Measurements from ENCODE around the gene AGO4. TPM values are rescaled to one million over a fixed set of nuclear protein-coding genes. Genes with fewer than 3 reads are reported as not detected.
A peak's percentile ranks its signal among the peaks of the same experiment; 100 is the strongest.

AGO4 gene
- total and polyA plus RNA-seq, 2 donors (not counting 1 experiment from before 2014, with no cell fraction given): 10.2 to 25.6 TPM

DNA sequence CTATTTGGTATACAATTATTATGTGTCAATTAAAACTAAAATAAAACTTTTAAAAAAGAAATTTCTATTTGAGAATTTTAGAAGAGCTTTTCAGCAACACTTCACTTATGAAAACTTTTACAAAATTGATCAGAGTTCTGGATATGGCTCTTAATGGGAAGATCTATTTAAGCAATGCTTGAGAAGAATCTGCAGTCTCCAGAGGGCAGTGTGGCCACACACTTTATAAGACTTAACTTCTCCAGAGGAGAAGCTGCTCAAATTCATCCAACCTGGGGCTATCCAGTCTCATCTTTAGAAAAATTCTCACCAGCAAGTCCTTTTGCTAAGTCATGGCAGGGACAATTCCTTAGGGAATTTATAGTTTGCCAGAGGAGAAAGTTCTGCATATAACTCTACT, 50.0 kb downstream of the AGO4 start:
- peak; percentile 27 to 44 for DNase-seq (ENCODE audit: low read depth in 2 of 2)
- H3K9ac ChIP-seq (ENCODE audit: insufficient read depth, low read length): no peak overlapping the region
- H3K79me2 ChIP-seq (ENCODE audit: control insufficient read depth, insufficient read depth, low read length): no peaks in the 10 kb centered on the region
- H3K36me3 ChIP-seq (ENCODE audit: control insufficient read depth, insufficient read depth, low read length): peaks cover 3% of the 10 kb centered on the region
- no peaks in the 10 kb centered on the region for H3K4me1 ChIP-seq (ENCODE audit: control insufficient read depth, extremely low read depth, insufficient read depth, low read length)
- H3K27me3 ChIP-seq (ENCODE audit: control insufficient read depth, insufficient read depth, low read length): no peaks in the 10 kb centered on the region
- no peak overlapping the region for H3K27ac ChIP-seq (ENCODE audit: insufficient read depth, low read length)
- no peaks in the 10 kb centered on the region for H3K9me3 ChIP-seq (ENCODE audit: control insufficient read depth, insufficient read depth, low read depth, low read length)
- no peak overlapping the region for H3K4me2 ChIP-seq (ENCODE audit: extremely low read depth, insufficient read depth, low read length)
- no peak overlapping the region for H2AFZ ChIP-seq (ENCODE audit: low read length)
- no peaks in the 10 kb centered on the region for H4K20me1 ChIP-seq (ENCODE audit: control insufficient read depth, extremely low read depth, insufficient read depth, low read length)
- TF ChIP-seq EZH2 (IDR thresholded peaks at IDR 0.05; ENCODE audit: low read length, missing control alignments): no peak
- TF ChIP-seq CTCF (conservative IDR thresholded peaks at IDR 0.05 in 1 of 2, IDR thresholded peaks at IDR 0.05 in 1 of 2; ENCODE audit: low read depth in 1 of 2, low read length in 2 of 2): peak in 1 of 2 donors; percentile 29
- H3K4me3 ChIP-seq (replicated peaks in 1 of 4; ENCODE audit: control extremely low read depth in 1 of 4, insufficient read depth in 1 of 4, low read depth in 3 of 4, low read length in 4 of 4): no peak overlapping the region

DNA sequence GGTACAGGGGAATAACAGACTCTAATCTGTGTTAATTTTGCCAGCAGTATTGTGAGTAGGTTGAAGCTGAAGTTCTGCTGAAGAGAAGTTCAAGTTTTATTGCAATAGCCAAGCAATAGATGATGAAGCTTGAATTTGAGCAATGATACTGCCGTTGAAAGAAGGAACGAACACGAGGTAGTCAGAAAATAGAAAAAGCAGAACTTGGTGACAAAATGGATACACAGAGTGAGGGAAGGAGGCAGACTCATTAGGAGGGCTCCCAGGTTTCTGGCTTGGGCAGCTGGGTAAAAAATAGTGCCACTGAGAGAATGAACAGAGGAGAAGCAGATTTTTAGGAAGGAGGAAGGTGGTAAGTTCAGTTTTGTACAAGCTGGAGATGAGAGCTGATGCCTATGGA, 52.9 kb downstream of the AGO4 start:
- H2AFZ ChIP-seq (ENCODE audit: low read length): no peak overlapping the region
- H3K4me2 ChIP-seq (ENCODE audit: extremely low read depth, insufficient read depth, low read length): no peak overlapping the region
- H3K27me3 ChIP-seq (ENCODE audit: control insufficient read depth, insufficient read depth, low read length): no peaks in the 10 kb centered on the region
- H3K27ac ChIP-seq (ENCODE audit: insufficient read depth, low read length): no peak overlapping the region
- H4K20me1 ChIP-seq (ENCODE audit: control insufficient read depth, extremely low read depth, insufficient read depth, low read length): no peaks in the 10 kb centered on the region
- H3K36me3 ChIP-seq (ENCODE audit: control insufficient read depth, insufficient read depth, low read length): peaks cover 2% of the 10 kb centered on the region
- no peaks in the 10 kb centered on the region for H3K79me2 ChIP-seq (ENCODE audit: control insufficient read depth, insufficient read depth, low read length)
- no peaks in the 10 kb centered on the region for H3K9me3 ChIP-seq (ENCODE audit: control insufficient read depth, insufficient read depth, low read depth, low read length)
- H3K9ac ChIP-seq (ENCODE audit: insufficient read depth, low read length): no peak overlapping the region
- H3K4me1 ChIP-seq (ENCODE audit: control insufficient read depth, extremely low read depth, insufficient read depth, low read length): no peaks in the 10 kb centered on the region
- H3K4me3 ChIP-seq (replicated peaks in 1 of 4; ENCODE audit: control extremely low read depth in 1 of 4, insufficient read depth in 1 of 4, low read depth in 3 of 4, low read length in 4 of 4): no peak overlapping the region
- TF ChIP-seq EZH2 (IDR thresholded peaks at IDR 0.05; ENCODE audit: low read length, missing control alignments) (no peak), CTCF (conservative IDR thresholded peaks at IDR 0.05 in 1 of 2, IDR thresholded peaks at IDR 0.05 in 1 of 2; ENCODE audit: low read depth in 1 of 2, low read length in 2 of 2) (no peak)
- DNase-seq (ENCODE audit: low read depth in 2 of 2): no peak

- H4K20me1 ChIP-seq (ENCODE audit: control insufficient read depth, extremely low read depth, insufficient read depth, low read length): no peaks in the 10 kb centered on the region
- TF ChIP-seq EZH2 (IDR thresholded peaks at IDR 0.05; ENCODE audit: low read length, missing control alignments) (no peak), CTCF (conservative IDR thresholded peaks at IDR 0.05 in 1 of 2, IDR thresholded peaks at IDR 0.05 in 1 of 2; ENCODE audit: low read depth in 1 of 2, low read length in 2 of 2) (no peak)
These were observed 55.3 kb downstream of the AGO4 start for GRCh38 chr1:35863136-35863535.

More at GRCh38 chr1:35863136-35863535, 55.3 kb downstream of the AGO4 start:
- no peaks in the 10 kb centered on the region for H3K9me3 ChIP-seq (ENCODE audit: control insufficient read depth, insufficient read depth, low read depth, low read length)
- no peak overlapping the region for H2AFZ ChIP-seq (ENCODE audit: low read length)
- H3K36me3 ChIP-seq (ENCODE audit: control insufficient read depth, insufficient read depth, low read length): no peaks in the 10 kb centered on the region
- no peaks in the 10 kb centered on the region for H3K4me1 ChIP-seq (ENCODE audit: control insufficient read depth, extremely low read depth, insufficient read depth, low read length)
- H3K9ac ChIP-seq (ENCODE audit: insufficient read depth, low read length): no peak overlapping the region
- no peak overlapping the region for H3K27ac ChIP-seq (ENCODE audit: insufficient read depth, low read length)
- H3K27me3 ChIP-seq (ENCODE audit: control insufficient read depth, insufficient read depth, low read length): no peaks in the 10 kb centered on the region
- H3K4me3 ChIP-seq (replicated peaks in 1 of 4; ENCODE audit: control extremely low read depth in 1 of 4, insufficient read depth in 1 of 4, low read depth in 3 of 4, low read length in 4 of 4): no peak overlapping the region
- DNase-seq (ENCODE audit: low read depth in 2 of 2): no peak
- no peaks in the 10 kb centered on the region for H3K79me2 ChIP-seq (ENCODE audit: control insufficient read depth, insufficient read depth, low read length)
- no peak overlapping the region for H3K4me2 ChIP-seq (ENCODE audit: extremely low read depth, insufficient read depth, low read length)

Data from fibroblast of lung (primary cell).